Endothelial cell of umbilical vein (primary cell): ENCODE data around the gene FNDC4.

ENCODE experiments used
- POLR2A ChIP-seq: IDR thresholded peaks from 2 replicates; pipeline ENCODE4 v1.6.1; 2012; ENCODE audit warnings: low read depth, mild to moderate bottlenecking, control low read depth, low read length
- POLR2AphosphoS5 ChIP-seq: IDR thresholded peaks from 2 replicates; pipeline ENCODE4 v1.6.1; 2012; ENCODE audit warnings: low read depth, mild to moderate bottlenecking, control low read depth, low read length, moderate library complexity; ENCODE audit not compliant: insufficient read depth
- TF ChIP-seq, protein P1 (sequence below), 2 donors: IDR thresholded peaks; 1 replicate in 1 of 2; 2 replicates in 1 of 2; pipeline ENCODE4 v1.5.1; 2011; ENCODE audit warnings: low read length in 2 of 2, mild to moderate bottlenecking in 2 of 2, moderate library complexity in 2 of 2, control low read depth in 1 of 2, inconsistent platforms in 1 of 2, low read depth in 1 of 2; ENCODE audit not compliant: insufficient read depth in 1 of 2; ENCODE audit errors: extremely low read depth in 1 of 2
- TF ChIP-seq, protein P2 (sequence below): IDR thresholded peaks from 2 replicates; pipeline ENCODE4 v1.6.1; 2011; ENCODE audit not compliant: insufficient read depth, insufficient read length

DNA sequence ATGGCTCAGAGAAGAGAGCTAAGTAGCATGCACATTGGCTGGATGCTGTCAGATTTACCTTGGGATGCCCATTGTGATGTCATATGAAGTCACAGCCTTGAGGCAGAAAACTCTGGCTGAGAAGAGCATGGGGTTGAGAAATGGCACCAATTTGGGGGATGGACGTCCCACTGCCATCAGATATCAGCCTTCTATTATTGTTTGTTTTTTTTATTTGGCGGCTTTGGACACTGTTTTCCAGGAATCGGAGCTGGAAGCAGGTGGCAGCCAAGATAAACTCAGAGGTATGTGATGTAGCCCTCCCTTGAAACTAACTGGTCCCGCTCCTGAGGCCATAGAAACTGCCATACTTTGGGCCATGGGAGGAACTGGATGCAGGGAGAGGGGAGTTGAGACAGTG lies 42.3 kb upstream of the FNDC4 start:
- TF ChIP-seq, protein P1, sequence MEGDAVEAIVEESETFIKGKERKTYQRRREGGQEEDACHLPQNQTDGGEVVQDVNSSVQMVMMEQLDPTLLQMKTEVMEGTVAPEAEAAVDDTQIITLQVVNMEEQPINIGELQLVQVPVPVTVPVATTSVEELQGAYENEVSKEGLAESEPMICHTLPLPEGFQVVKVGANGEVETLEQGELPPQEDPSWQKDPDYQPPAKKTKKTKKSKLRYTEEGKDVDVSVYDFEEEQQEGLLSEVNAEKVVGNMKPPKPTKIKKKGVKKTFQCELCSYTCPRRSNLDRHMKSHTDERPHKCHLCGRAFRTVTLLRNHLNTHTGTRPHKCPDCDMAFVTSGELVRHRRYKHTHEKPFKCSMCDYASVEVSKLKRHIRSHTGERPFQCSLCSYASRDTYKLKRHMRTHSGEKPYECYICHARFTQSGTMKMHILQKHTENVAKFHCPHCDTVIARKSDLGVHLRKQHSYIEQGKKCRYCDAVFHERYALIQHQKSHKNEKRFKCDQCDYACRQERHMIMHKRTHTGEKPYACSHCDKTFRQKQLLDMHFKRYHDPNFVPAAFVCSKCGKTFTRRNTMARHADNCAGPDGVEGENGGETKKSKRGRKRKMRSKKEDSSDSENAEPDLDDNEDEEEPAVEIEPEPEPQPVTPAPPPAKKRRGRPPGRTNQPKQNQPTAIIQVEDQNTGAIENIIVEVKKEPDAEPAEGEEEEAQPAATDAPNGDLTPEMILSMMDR (IDR thresholded peaks at IDR 0.05; ENCODE audit: extremely low read depth in 1 of 2, insufficient read depth in 1 of 2, low read depth in 1 of 2, low read length in 2 of 2) = no peak
- TF ChIP-seq, protein P2, sequence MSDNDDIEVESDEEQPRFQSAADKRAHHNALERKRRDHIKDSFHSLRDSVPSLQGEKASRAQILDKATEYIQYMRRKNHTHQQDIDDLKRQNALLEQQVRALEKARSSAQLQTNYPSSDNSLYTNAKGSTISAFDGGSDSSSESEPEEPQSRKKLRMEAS = no peak
- TF ChIP-seq POLR2AphosphoS5 (no peak), POLR2A (no peak)
